NCI-H748 (cell line): ENCODE measurements around the gene LRRC56.
A peak's percentile ranks its signal among the peaks of the same experiment; 100 is the strongest.
"Not testable (repeated sequence)": the region's sequence is repeated elsewhere in the genome, so short reads cannot be mapped to it uniquely, and the experiment has no call there.

Experiments used
- DNase-seq: peaks from one replicate; lab custom pipeline; 2025; ENCODE audit not compliant: unreplicated experiment; lab: John Stamatoyannopoulos, UW

The LRRC56 gene

DNA sequence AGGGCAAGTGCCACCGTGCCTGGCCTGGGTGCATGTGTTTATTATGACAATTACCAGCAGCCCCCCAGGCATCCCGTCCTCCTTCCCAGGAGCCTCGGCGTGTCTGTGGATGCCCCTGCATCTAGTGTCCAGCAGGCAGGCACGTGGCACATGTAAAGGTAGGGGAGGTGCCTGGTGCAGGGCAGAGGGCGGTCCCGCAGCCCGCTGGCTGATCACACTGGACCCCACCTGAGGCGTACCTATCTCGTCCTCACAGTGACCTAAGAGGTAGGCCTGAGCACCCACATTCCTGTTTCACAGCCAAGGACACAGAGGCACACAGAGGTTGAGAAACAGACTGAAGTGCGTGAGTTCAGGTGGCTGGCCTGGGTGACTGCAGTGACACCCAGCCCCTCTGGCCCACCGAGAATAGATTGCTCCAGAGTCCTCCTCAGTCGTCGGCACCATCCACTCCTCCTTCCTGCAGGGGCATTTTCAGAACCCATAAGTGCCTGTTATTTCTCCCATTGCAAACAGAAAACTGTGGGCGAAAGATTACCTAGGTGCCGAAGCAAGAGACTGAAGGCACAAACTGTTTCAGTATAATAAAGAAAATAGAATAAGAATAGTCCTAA, 35.9 kb downstream of the LRRC56 start:
- DNase-seq, result no peak

DNA sequence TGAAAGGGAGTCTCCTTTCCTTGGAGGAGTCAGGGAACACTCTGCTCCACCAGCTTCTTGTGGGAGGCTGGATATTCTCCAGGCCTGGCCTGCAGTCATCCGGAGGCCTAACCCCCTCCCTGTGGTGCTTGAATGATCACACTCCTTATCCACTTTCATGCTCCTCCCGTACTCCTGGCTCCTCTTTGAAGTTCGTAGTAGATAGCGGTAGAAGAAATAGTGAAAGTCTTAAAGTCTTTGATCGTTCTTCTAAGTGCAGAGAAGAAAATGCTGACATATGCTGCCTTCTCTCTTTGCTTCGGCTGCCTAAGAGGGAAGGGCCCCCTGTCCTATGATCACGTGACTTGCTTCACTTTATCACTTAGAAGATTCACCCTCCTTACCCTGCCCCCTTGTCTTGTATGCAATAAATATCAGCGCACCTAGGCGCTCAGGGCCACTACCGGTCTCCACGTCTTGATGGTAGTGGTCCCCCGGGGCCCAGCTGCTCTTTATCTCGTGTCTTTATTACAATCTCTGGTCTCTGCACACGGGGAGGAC, 36.8 kb downstream of the LRRC56 start:
- DNase-seq, result not testable (repeated sequence)

DNA sequence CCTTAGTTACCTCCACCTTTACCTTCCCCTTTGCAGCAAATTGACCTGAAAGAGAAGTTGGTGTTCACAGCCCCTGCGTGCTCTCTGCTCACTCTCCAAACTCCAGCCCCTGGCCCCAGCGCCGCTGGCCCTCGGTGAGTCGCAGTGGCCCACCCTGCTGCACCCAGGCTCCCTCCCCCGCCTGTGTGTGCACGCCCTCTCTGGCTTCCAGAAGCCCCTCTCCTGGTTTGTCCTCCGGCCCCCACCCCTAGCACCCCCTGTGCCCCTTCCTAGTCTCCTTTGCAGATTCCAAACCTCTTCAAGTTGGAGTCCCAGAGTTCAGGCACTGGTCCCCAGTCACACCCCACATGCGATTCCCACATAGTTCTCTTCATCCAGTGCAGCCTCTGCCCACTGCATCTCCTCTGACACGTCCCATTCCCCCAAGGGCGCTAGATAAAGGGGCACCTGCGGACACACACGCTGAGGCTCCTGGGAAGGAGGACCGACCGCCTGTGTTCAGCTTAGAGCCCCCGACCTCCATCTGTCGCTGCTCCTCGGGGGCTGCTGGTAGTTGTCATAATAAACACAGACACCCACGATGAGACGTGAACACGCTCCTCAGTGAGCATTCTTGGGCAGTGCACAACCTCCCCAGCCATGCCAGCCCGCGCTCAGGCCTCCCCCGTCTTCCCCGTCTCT, 37.4 kb downstream of the LRRC56 start:
- DNase-seq, result peak; percentile 56

DNA sequence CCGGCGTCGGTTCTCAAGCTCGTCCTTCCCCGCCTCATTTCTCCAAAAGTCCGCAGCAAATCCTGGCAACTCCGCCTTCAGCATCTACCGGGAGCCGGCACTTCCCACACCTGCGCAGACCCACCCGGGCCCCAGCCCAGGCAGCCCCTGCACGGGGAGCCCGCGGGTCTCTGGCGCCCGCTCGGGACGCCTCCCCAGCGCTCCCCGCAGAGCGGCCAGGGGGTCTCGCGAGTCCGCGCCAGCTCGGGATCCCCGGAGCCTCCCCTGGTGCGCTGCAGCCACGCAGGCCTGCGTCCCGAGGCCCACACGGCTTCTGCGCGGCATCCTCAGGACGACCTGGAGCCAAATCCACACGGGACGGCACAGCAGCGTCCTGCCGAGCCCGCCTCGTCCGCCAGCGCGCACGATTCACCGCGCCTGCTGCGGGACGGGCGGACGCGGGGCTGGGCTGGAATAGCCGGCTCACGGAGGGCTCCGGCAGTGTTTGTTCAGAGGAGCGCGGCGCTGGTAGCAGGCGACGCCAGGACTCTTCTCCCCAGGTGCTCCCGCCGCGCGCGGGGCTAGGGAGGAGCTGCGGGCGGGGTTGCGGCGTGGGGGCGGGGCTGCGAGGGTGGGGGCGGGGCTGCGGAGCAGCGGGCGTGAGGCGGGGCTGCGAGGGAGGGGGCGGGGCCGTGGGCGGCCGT, 38.1 kb downstream of the LRRC56 start:
- peak; percentile 84 for DNase-seq

DNA sequence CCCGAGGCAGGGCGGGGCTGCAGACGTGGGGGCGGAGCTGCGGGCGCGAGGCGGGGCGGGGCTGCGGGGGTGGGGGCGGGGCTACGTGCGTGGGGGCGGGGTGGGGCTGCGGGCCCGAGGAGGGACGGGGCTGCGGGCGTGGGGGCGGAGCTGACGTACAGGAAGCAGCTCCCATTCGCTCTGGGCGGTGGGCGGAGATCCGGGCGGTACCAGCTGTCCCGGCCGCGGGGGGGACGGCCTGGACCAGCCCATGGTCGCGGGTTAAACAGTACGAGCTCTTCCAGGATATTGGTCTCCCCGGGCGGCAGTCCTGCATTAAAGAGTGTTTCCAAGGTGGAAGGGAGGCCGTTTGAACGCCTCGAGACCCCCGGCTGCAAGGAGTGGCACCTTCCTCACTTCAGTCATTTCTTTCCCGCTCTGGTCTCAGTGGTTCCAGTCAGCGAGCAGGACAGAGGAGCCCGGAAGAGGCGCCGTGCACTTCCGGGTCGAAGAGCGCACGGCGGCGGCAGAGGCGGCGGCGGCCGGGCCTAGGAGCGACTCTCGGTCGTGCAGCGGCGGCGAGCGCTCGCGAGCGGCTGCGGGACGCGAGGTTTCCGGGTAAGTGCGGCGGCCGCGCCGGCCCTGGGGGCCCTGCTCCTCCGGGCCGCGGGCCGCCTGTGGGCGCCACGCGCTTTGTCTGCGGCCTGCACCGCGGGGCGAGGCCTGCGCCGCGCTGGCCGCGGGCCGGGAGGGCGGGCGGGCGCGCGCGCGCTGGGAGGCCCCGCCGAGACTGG, 38.9 kb downstream of the LRRC56 start, which contains the start of gene PHRF1:
PHRF1 (plus strand) TSS at position 475 of the 773 bp plus-strand sequence. CDS start 5,043 bp downstream, outside the sequence.
- peak; percentile 93 for DNase-seq

DNA sequence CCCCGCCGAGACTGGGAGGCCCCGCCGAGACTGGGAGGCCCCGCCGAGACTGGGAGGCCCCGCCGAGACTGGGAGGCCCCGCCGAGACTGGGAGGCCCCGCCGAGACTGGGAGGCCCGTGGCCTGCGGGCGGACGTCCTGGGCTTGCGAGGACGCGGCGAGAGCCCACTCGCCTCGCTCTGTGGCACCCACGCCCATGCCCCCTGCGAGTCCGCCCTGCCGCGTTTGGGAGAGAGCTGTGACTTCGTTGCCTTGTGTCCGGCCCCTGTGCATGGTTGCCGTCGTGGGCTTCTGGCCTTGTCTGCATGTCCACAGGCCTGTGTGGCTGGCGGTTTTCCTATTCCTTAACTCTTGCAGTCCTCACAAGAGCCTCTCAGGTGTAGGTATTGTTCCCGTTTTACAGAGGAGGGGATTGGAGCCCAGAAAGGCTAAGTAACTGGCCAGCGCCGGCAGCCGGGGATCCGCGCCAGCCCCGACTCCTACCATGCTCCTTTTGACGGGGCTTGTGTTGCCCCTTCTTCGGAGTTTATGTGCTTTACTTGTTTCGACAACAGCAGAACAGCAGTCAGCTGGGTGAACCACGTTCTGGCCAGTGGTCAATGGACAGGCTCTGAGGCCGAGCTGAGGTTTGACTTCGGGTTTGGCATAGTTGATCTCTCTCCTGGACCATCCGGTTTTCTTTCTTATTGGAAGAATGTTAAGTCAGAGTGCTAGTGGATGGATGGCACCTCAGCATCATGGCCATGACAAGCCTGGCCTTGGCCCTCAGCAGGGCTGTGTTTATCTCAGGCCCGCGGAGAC, 39.7 kb downstream of the LRRC56 start:
- DNase-seq, result no peak

DNA sequence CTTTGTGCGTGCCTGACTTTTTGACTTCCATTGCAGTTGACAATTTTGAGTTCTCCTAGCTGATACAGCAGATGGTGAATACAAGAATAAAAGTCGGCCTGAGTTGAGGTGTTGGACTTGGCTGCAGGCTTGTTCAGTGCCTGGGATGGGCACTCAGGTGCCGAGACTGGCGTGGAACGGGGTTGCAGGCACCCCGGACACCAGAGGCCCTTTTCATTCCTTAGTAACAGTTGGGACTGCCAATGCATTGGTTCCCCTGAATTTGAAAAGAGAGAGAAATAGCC, 40.2 kb downstream of the LRRC56 start:
- no peak for DNase-seq

DNA sequence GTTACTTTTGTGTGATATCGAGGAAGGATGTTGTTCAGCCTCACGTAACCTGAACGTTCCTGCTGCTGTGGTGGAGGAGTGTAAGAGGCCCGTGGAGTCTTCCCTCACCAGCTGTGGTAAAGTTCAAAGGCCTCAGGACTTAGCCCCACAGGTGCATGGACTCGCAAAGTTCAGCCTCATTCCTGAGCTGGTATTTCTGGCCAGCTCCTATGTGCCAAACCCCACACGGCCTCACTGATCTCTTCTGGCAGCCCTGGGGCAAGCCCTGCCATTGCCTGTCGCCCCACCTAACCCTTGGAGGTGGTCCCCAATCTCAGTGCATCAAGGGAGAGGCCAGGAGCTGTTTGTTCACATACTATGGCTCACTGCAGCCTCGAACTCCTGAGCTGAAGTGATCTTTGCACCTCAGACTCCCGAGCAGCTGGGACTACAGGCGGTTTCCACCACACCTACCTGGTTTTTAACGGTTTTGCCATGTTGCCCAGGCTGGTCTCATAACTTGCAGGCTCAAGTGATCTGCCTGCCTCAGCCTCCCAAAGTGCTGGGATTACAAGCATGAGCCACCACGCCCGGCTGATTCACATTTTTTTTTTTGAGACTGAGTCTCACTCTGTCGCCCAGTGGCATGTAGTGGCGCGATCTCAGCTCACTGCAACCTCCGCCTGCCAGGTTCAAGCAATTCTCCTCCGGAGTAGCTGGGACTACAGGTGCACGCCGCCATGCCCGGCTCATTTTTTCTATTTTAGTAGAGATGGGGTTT, 41.1 kb downstream of the LRRC56 start:
- no peak for DNase-seq

DNA sequence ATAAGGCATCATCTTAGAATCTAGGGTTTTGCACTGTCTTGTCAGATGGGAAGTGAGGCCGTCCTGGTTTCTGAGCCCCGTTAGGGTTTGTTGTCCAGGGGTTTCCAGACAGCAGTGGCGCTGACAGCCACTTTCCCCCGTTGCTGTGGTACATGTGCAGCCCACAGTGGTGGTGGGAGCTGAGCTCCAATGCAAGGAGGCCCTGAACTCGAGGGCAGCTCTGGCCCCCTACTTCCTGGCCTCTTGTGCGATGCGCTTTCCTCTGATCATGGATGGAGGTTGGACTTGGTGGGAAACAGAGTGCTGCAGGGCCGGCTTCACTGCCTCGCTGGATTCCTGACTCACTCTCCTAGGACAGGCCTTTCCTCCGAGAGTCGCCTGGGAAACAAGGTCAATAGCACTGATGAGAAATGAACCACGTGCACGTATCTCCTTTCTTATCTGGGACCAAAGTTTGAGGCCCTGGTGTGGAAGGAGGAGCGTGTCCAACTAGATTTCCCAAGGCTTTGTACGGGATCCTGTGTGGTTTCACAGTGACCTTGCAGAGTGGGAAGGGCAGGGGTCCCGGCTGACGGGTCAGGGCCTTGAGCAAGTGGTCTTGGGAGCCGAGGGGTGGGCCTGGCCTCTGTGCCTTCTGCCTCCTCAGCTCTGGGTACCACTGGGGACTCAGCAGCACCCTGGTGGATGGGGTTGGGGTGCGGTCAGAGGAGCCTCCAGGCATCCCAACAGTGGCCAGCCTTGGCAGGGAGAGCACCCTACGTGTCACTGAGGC, 42.7 kb downstream of the LRRC56 start:
- DNase-seq, result no peak

DNA sequence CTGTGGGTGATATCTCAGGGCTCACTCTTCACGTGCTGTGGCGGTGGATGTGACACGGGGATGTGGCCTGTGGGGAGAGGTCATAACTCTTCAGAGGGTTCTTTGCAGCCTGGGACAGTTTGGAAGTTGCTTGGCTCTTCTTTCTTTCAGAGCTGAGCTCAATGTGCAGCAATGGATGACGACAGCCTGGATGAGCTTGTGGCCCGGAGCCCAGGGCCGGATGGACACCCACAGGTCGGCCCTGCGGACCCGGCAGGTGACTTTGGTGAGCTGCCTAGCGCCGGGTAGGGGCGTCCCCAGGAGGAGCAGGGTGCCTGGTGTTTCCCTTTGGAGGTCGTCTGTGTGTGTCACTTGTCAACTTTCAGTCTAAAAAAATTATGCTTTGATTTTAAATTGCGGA, 44.0 kb downstream of the LRRC56 start:
- no peak for DNase-seq

DNA sequence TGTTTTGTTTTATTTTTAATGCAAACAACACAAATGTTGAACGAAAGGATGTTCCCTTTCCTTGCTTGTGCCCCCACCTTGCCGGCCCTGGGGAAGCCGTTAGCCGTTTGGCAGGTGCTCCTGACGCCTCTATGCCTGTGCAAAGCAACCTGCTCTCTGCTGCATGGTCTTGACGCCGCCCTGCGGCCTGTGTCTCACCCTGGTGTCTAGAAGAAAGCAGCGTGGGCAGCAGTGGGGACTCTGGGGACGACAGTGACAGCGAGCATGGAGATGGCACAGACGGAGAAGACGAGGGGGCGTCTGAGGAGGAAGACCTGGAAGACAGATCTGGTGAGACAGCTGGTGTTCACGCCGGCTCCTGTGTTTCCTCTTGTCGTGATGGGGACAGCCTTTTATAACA, 44.4 kb downstream of the LRRC56 start:
- DNase-seq, result no peak

DNA sequence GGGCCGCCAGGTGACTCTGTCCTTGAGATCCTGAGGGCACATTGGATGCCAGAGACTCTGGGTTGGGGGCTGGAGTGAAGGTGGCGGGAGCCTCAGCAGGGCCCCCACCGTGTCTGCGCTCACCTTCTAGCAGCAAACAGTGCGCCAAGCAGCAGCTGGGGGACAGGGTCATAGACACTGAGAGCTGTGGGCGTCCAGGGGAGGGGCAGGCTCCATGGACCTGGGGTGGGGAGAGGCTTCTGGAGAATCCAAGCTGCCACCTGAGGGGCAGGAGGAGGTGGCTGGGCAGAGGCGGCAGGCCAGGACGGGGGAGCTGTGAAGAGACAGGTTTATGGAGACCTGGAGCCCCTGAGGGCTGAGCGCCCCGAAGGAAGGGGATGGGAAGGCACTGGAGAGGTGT, 47.0 kb downstream of the LRRC56 start:
- DNase-seq, result no peak

DNA sequence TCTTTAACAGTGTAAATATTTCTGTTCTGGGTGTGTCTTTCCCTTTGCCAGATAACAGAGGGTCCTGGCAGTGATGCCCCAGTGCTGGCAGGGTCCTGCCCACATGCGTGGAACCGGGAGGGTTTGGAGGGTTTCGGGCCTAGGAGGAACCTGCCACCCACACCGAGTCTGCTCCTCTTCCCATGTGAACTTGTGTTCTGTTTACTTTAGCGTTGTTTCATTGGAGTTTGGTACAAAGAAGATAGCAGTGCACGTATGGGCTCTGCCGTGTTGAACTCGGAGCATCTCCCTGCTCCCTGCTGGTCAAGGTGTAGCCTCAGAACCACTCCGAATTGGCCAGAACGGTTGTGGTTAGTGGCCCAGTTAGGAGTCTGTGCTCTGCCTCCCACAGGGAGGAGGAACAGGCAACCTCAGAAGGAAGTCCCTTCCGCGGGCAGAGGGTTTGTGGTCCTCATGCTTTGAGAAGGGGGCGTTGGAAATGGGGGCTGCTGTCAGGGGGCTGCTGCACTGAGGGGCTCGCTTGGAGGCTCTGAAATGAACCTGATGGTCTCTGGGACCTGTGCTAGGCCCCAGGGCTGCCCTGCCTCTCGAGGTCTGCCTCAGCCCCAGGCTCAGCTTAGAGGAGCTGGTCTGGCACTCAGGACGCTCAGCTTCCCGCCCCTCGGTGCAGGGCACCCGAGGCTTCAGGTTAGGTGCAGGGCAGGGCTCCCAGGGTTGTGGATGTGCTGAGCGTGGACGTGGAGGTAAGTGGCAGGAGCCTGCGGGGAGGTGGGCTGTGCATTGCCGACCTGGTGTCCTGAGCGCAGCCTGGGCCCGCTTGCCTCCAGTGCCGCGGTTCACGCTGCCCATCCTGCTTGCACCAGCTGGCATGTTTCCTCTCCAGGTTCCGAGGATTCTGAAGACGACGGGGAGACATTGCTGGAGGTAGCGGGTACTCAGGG, 49.3 kb downstream of the LRRC56 start:
- DNase-seq, result no peak

DNA sequence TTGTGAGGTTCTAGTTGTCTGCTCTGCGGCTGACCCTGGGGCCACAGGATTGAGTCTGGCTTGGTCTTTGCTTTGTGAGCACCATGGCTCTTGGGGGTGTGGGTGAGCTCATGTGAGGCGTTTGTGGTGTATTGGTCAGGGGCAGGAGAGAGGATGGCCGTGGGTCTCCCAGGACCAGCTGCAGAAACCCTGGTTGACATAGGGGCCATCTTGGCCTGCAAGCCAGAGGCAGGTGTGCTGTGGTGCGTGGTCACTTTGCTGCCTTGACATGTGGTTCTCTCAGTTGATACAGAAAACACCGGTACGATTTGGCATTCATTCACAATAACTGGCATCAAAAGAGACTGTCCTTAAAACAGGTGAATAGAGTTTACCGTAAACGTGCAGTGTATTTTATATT, 50.2 kb downstream of the LRRC56 start:
- DNase-seq, result no peak

DNA sequence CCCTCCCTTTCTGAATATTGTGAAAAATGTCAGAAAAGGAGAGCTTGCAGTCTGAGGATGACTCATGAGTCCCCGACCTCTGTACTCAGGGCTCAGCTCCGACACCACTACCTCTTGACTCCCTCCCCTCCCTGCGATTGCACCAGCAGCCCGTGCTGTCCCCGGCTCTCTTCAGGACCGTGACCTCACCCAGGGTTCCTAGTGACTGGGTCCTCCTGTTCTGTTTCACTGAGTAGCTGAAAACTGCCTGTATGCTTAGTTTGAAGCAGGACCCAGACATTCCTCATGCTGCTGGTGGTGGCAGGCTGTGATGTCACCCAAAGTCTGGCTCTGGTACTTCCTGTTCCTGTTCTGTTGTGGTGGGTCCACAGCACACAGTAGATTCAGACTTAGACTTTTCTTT, 50.7 kb downstream of the LRRC56 start:
- no peak for DNase-seq

DNA sequence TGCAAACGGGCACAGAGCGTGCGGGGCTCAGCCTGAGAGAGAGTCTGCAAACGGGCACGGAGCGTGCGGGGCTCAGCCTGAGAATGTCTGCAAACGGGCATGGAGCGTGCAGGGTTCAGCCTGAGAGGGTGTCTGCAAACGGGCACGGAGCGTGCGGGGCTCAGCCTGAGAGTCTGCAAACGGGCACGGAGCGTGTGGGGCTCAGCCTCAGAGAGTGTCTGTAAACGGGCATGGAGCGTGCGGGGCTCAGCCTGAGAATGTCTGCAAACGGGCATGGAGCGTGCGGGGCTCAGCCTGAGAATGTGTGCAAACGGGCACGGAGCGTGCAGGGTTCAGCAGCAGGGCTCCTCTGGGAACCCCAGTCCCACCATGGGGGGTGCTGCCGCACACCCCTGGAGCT, 52.5 kb downstream of the LRRC56 start:
- DNase-seq, result no peak

DNA sequence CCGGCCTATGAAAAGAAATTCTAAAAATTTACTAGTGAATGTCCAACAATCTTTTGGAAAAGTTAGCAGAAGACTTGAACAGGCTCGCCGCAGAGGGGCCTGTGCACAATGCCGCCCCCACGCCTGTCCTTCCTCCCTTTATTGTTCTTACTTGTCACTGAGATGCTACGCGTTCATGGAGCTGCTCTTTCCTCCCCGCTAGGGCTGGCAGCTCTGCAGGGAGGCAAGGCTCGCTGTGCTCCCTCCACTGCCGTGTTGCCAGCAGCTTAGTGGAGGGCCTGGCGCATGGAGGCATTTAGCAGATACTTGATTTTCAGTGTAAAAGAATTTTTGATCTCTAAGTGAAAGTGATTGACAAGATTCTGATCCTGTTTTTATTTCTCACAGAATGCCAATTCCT, 53.7 kb downstream of the LRRC56 start:
- no peak for DNase-seq

DNA sequence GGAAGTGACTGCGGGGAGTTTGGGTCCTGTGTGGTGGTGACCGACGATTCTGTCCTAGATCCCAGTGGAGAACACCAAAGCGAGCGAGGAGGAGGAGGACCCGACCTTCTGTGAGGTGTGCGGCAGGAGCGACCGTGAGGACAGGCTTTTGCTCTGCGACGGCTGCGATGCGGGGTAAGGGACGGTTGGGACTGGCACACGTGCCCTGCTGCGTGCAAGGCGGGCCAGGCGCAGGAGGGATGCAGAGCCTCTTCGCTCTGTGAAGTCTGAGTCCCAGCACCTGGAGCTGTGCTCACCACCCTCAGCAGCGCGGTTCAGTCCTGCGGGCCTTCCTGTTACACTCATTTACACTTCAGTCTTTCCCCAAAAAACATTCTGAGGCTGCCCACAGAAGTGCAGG, 55.2 kb downstream of the LRRC56 start:
- DNase-seq, result no peak
